ENCODE results near the gene PLXNB2. TPM values are rescaled to one million over a fixed set of nuclear protein-coding genes. Genes with fewer than 3 reads are reported as not detected.
A peak's percentile ranks its signal among the peaks of the same experiment; 100 is the strongest.

PLXNB2 gene
- polyA plus RNA-seq, 3 donors from 2014 or later: 1.1 to 1.6 TPM; not detected in 1

DNA sequence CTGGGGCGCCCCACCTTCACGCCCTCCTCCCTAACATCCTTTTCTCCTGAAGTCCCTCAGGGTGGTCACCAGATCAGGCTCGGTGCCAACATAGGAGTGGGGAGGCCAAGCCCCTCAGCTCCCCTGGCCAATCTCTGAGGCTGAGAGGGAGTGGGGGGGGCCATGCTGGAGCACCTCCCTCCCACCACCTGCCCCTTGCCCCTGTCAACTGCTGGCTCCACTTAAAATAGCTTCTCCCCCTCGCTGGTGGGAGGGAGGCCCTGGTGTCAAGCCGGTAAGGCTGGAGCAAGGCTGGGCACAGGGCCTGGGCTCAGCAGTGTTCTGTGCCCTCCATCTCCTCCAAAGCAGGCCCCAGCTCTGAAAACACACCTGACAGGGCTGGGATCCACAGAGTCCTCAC lies 4.9 kb downstream of the PLXNB2 start:
- H3K4me1 Mint-ChIP-seq: no peaks in the 10 kb centered on the region
- no peaks in the 10 kb centered on the region for H3K9me3 Mint-ChIP-seq
- H3K27me3 Mint-ChIP-seq (ENCODE audit: low read depth in 3 of 3): peaks cover 2 to 6% (median 5%) of the 10 kb centered on the region in 3 donors
- DNase-seq: no peak
- no peak overlapping the region for H3K4me3 Mint-ChIP-seq
- H3K27ac Mint-ChIP-seq: peak overlapping the region in 1 of 6 donors; percentile 50
- no peaks in the 10 kb centered on the region for H3K36me3 Mint-ChIP-seq

DNA sequence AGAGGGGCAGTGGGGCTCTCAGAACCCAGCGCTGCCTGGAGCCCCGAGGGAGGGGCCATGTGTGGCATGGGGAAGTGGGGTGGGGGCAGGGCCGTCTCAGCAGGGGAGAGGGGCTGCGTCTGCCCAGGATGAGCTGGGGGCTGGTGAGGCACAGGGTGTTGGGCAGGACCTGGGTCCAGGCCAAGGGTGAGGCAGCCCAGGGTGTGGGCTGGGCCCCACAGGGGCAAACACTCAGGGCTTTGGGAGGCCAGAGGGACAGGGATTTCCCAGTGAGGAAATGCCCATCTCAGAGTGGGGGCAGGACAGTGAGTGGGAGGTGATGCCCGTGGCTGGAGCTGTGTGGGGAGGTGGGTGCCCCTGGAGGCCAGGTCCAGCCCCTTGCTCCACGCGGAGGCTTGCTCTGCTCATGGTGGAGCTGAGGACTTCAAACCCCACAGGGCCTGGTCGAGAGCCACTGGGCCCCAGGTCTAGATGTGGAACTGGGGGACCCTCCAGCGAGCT lies 5.4 kb downstream of the PLXNB2 start:
- H3K4me3 Mint-ChIP-seq: no peak overlapping the region

DNA sequence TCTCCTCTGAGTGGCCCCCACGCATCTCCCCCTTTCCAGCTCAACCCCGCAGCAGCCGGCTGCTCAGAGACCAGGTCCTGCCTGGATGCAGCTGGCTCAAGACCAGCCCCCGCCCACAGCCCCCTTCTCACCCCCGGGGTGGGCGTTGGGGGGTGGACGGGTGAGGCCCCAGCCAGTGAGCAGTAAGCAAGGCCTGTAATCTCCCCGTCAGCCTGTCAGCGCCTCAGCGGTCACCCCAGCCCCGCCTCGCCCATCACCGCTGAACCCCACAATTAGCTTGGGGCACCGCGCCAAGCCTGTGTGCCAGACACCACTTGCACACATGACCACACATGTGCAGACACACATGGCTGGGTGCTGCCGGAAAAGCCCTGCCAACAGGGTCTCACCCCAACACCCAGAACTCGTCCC lies 5.9 kb downstream of the PLXNB2 start:
- Mint-ChIP-seq H3K36me3 (no peaks in the 10 kb centered on the region), H3K27ac (no peak overlapping the region), H3K4me3 (no peak overlapping the region), H3K27me3 (ENCODE audit: low read depth in 3 of 3) (peaks cover 2 to 9% (median 5%) of the 10 kb centered on the region in 3 donors), H3K9me3 (no peaks in the 10 kb centered on the region), H3K4me1 (no peaks in the 10 kb centered on the region)
- DNase-seq: no peak

More for the DNA sequence above, 5.4 kb downstream of the PLXNB2 start:
- Mint-ChIP-seq H3K4me1 (no peaks in the 10 kb centered on the region), H3K9me3 (no peaks in the 10 kb centered on the region), H3K36me3 (no peaks in the 10 kb centered on the region), H3K27ac (no peak overlapping the region), H3K27me3 (ENCODE audit: low read depth in 3 of 3) (peaks cover 2 to 9% (median 5%) of the 10 kb centered on the region in 3 donors)
- DNase-seq: no peak

DNA sequence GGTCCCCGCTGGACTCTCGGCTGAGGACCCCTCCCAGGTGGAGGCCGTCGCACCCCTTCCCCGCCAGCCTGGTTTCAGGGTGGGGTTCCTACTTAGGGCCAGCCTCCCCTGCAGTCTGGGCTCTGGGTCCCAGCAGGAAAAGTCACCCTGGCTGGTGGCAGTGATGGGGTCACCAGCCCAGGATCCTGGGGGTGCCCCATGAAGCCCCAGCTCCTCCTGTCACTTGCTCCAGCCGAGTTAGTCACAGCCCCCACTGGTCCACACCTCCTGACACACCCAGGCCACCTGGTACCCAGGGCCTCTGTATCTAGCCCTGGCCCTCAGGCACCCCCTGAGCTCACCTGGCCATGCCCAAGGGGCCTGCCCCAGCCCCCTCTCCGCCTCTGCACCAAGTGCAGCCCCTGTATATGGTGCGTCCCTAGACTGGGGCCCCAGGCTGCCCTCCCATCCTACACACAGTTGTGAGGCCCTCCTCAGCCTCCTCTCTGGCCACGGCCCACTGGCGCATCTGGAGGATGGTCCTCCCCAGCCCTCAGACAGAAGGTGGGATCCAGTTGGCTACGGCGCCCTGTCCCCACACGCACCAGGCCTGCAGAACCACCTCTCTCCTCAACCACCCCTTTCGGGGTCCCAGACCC lies 6.7 kb downstream of the PLXNB2 start:
- Mint-ChIP-seq H3K9me3 (no peaks in the 10 kb centered on the region), H3K4me3 (no peak overlapping the region), H3K27me3 (ENCODE audit: low read depth in 3 of 3) (peaks cover 2 to 9% (median 2%) of the 10 kb centered on the region in 3 donors), H3K36me3 (no peaks in the 10 kb centered on the region), H3K4me1 (no peaks in the 10 kb centered on the region), H3K27ac (no peak overlapping the region)
- no peak for DNase-seq

DNA sequence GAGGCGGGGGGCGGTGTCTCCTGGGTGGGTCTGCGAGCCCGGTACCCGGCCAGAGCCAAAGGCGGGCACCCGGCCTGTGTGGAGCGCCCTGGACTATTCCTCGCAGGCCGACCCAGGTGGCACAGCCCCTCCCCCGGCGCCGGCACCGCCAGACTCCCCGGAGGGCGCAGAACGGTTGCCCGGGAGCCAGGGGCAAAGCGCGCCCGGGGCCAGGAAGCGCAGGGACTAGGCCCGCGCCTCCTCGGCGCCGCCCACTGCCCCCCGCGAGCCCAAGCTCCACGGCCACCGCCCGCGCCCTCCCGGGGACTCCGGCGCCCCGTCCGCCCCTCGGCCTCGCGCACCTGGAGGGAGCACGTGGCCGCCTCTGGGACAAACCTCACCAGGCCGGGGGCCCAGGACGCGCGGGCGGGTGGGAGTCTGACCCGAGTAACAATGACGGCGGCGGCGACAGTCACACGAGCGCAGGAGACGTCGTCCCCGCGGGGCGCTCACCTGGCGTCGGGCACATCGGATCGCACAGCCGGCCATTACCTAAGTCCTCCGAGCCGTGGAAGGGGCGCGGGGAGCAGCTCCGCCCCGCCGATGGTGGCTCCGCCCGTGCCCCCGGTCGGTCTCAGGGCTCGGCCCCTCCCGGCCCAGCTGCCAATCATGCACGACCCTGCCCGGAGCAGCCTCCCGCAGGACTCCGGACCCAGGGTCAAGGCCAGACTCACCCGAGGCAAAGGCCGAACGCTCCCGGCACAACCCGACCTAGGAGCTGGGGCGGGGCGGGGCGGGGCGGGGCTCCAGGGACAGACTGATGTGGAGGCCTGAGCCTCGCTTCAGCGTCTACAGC lies 7.4 kb downstream of the PLXNB2 start:
- DNase-seq: no peak
- H3K27me3 Mint-ChIP-seq (ENCODE audit: low read depth in 3 of 3): peaks cover 2 to 9% (median 2%) of the 10 kb centered on the region in 3 donors
- no peak overlapping the region for H3K4me3 Mint-ChIP-seq
- no peaks in the 10 kb centered on the region for H3K36me3 Mint-ChIP-seq
- no peaks in the 10 kb centered on the region for H3K9me3 Mint-ChIP-seq
- H3K27ac Mint-ChIP-seq: no peak overlapping the region
- H3K4me1 Mint-ChIP-seq: no peaks in the 10 kb centered on the region

DNA sequence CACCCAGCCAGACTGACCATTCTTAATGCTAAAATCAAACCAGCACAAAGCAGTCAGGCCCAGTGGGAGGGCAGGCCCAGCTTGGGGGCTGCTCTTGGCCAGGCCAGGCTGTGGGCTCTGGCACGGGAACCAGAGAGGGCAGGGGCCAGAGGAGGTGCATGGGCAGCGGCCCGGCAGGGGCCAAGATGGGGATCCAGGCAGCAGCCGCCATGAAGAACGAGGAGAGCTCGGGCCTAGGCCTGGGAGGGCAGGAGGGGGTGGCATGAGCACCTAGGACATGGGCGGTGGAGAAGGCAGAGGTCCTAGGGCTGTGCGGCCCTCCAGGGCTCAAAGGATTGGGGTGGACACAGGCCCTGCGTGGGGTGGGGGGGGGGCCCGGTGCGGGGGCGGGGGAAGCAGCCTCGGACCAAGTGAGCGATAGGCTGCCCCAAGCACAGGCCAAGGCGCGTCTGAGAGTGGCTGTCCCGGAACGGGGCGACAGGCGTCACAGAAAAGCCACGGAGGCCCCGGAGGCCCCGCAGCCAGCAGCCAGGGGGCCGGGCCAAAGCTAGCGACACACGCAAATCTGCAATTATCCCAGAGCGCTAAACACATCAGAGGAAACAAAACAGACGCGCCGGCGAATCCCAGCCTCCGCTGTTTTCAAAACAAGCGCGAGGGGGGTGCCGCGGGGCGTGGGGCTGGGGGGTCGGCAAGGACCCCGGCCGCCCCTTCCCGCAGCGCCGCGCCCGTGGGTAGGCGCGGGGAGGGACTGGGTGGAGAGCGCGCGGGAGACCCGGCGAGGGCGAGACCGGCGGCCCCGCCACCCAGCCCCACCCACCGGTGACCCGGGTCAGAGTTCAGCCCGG lies 8.3 kb downstream of the PLXNB2 start:
- Mint-ChIP-seq H3K36me3 (no peaks in the 10 kb centered on the region), H3K27ac (no peak overlapping the region), H3K27me3 (ENCODE audit: low read depth in 3 of 3) (peaks cover 2 to 7% (median 2%) of the 10 kb centered on the region in 3 donors), H3K4me3 (no peak overlapping the region), H3K9me3 (no peaks in the 10 kb centered on the region), H3K4me1 (no peaks in the 10 kb centered on the region)
- DNase-seq: no peak

DNA sequence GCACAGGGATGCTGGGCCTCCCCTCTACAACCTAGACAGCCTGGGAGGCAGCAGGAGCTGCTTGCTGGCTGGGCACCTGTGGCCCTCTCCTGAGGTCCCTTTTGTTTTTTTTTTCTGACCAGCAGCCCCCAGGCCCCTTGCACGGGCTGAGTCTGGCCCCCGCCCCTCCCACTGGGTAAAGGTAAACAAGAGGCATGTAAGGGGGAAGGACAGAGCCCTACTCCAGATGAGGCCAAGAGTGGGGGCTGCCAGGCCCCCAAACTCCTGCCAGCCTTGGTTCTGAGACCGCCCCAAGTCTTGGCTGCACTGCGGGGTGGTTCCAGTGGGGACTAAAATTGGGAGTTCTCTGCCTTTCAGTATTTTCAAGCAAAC lies 9.2 kb downstream of the PLXNB2 start:
- H3K27me3 Mint-ChIP-seq (ENCODE audit: low read depth in 3 of 3): peaks cover 2 to 7% (median 2%) of the 10 kb centered on the region in 3 donors
- no peaks in the 10 kb centered on the region for H3K36me3 Mint-ChIP-seq
- no peak overlapping the region for H3K4me3 Mint-ChIP-seq
- no peaks in the 10 kb centered on the region for H3K4me1 Mint-ChIP-seq
- no peak for DNase-seq
- no peak overlapping the region for H3K27ac Mint-ChIP-seq
- no peaks in the 10 kb centered on the region for H3K9me3 Mint-ChIP-seq

DNA sequence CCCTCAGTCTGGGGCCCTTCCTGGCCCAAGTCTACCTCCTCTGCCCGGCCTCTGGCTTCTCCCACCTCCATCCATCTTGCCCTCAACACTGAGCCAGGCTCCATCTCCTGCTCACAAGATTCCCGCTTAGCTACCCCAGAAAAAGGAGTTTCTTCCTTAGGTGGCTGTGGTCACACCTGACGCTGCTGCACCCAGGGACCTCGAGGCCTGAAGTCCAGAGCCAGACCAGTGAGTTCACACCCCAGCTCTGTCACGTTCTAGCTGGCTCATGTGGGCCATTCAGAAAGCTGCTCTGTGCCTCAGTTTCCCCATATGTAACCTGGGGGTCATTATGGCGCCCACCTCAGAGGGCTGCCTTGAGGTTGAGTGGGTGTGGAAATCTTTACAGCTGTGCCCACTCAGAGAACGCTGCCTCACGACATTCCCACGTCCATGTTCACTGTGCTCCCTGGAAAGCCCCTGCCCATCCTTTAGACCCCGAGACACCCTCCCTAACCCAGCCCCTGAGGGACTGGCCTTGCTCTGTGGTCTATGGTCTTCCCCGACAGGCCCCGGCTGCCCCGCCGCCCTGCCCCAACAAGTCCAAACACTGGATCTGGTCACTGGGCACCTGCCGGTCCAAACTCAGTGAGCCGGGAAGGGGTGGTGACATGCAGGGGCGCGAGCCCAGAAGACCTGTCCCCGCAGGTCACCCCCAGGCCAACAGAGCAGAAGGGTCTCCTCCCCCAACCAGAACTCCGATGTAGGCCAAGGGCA lies 9.8 kb downstream of the PLXNB2 start:
- no peaks in the 10 kb centered on the region for H3K4me1 Mint-ChIP-seq
- no peak for DNase-seq
- no peaks in the 10 kb centered on the region for H3K9me3 Mint-ChIP-seq
- H3K27ac Mint-ChIP-seq: no peak overlapping the region
- H3K27me3 Mint-ChIP-seq (ENCODE audit: low read depth in 3 of 3): peaks cover 2 to 7% (median 2%) of the 10 kb centered on the region in 3 donors
- H3K36me3 Mint-ChIP-seq: no peaks in the 10 kb centered on the region
- peak overlapping the region in 1 of 5 donors; percentile 28 for H3K4me3 Mint-ChIP-seq

DNA sequence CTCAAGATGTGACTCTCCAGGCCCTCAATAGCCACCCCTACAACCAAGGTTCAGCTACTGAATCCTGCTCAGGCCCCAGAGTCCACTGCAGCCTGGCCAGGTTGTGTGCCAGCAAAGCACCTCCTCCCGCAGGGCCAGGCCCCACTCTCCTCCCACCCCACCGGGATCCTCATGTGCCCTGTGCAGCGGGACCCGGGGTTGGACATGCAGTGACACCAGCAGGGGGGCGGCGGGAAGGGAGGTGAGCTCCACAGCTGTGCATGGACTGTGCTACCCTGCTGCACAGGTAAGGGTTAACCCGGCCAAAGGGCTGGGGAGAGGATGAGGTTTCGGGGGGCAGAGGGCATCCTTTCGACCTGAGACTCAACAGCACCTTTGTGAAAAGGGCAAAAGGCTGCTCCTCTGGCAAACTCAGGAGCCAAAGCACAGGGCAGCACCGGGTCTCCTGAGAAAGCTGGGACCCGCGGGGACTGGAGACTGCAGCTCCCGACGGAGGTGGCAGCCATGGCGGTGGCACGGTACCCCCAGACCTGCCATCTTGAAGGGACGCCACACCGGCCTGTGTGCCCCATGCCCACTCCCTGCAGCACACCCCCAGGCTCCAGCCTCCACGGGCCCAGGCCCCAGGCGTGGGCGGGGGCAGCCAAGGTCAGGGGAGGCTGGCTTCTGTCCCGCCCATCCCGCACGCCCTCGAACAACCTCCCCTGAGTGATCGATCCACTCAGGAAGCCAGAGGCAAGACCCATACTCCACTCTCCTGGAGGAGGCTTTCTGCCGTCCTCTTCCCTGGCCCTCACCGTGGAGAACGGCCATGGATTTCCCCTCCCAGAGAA lies 10.6 kb downstream of the PLXNB2 start:
- Mint-ChIP-seq H3K27ac (no peak overlapping the region), H3K4me1 (peaks cover 0 to 2% of the 10 kb centered on the region in 2 donors), H3K27me3 (ENCODE audit: low read depth in 3 of 3) (peaks cover 2 to 6% (median 5%) of the 10 kb centered on the region in 3 donors), H3K4me3 (no peak overlapping the region), H3K9me3 (no peaks in the 10 kb centered on the region), H3K36me3 (no peaks in the 10 kb centered on the region)
- DNase-seq: no peak

DNA sequence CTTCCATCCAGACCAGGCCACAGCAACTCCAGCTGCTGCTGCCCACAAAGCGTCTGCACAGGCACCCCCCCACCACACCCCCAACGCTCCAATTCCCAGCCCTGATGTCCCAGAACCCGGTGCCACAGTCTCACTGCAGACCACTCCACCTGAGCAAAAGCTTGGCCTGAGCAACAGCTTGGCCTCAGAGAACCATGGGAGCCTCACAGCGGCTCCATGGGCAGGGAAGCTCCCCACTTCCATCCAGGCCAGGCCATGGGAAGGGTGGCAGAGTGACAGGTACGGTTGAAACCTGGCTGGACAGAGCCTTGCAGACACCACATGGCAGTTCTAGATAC lies 13.2 kb downstream of the PLXNB2 start:
- peaks cover 0 to 2% of the 10 kb centered on the region in 2 donors for H3K4me1 Mint-ChIP-seq
- no peaks in the 10 kb centered on the region for H3K9me3 Mint-ChIP-seq
- peaks cover 2 to 5% (median 3%) of the 10 kb centered on the region in 3 donors for H3K27me3 Mint-ChIP-seq (ENCODE audit: low read depth in 3 of 3)
- H3K4me3 Mint-ChIP-seq: no peak overlapping the region
- DNase-seq: no peak
- no peaks in the 10 kb centered on the region for H3K36me3 Mint-ChIP-seq
- H3K27ac Mint-ChIP-seq: no peak overlapping the region

DNA sequence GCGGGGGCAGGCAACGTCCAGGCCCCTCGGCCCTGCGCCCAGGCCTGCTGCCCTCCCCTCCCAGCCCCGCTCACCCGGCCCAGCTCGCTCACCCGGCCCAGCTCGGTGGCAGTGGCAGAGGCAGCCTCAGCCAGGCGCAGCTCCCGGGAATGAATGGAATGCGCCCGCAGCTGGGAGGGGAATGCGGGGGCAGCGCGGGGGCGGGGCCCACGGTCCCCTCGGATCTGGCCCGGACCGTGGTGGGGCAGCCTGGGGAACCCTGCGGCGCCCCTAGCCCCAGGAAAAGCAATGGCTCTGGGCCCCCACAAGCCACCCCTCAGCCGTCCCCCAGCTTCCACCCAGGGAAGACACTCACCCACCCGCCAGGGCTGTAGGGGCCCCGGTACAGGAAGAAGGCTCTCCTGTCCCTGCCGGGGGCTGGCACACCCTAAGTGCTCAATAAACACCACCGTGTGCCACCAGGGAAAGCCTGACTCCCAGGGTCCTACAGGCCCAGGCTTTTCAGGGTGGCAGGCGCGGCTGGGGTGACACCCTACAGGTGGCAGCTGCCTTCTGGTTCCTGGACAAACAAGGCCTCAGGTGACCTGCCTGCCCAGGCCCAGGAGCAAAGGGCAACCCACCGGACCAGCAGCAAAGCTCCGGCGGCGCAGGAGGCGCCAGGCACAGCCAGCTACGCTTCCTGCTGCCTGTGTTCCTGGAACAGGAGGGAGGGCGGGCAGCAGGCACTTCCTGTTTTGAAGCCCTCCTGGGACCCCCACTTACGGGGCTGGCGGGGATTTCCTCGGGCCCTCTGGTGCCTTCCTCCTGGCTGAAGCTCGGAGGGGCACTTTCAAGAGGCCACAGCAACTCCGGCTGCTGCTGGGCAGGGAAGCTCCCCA lies 13.8 kb downstream of the PLXNB2 start:
- no peak overlapping the region for H3K27ac Mint-ChIP-seq
- H3K36me3 Mint-ChIP-seq: no peaks in the 10 kb centered on the region
- peaks cover 0 to 2% of the 10 kb centered on the region in 2 donors for H3K4me1 Mint-ChIP-seq
- no peak for DNase-seq
- peaks cover 2 to 5% (median 3%) of the 10 kb centered on the region in 3 donors for H3K27me3 Mint-ChIP-seq (ENCODE audit: low read depth in 3 of 3)
- no peaks in the 10 kb centered on the region for H3K9me3 Mint-ChIP-seq
- no peak overlapping the region for H3K4me3 Mint-ChIP-seq

All from immature natural killer cell (primary cell).